ENCODE results near the gene DEAF1. TPM values are rescaled to one million over a fixed set of nuclear protein-coding genes. Genes with fewer than 3 reads are reported as not detected.
"Not testable (repeated sequence)": the region's sequence is repeated elsewhere in the genome, so short reads cannot be mapped to it uniquely, and the experiment has no call there.

Gene DEAF1
- total RNA-seq, 2 donors from 2014 or later = 55.3 to 77.1 TPM

DNA sequence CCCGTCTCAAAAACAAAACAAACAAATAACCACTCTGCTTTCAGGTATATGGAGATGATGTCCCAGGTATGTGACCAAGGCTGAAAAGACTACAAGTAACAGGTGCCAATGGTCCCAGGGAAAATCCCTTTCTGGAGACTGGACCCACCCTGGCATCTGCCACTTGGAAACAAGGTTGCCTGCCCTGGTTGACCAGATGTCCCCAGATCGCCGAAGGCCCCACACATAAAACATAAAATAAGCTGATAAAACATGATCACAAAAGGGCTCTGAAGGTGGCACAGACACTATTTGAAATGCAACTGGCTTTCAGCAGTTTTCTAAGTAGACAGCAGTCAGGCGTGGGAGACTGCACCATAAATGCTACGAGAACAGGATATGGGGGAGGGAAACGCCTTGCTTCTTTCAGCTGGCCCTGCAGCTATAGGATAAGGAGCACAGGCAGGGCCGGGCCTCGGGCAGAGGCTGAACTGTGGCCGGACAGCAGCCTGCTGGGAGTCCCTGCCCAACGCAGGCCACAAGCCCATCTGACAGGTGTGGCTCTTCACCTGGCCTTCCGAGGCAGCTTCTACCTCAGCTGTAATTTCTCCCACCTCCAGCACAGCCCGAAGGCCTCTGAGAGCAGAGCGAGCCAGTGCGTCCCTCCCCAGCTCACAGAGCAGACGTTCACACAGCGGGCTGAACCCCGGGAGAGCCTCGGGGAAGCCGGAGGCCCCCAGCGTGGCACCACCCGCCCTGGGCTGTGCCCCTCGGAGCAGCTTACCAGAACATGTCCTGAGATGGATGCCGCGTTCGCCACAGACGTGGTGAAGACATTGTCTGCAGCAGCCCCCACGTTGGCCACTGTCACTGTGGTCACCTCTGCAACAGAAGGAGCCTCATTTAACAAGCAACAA is 4.0 kb downstream of the DEAF1 start:
- Mint-ChIP-seq H3K27ac (peak overlapping the region; percentile 97), H3K36me3 (ENCODE audit: low read depth) (peaks cover 4% of the 10 kb centered on the region)
- ATAC-seq = no peak

DNA sequence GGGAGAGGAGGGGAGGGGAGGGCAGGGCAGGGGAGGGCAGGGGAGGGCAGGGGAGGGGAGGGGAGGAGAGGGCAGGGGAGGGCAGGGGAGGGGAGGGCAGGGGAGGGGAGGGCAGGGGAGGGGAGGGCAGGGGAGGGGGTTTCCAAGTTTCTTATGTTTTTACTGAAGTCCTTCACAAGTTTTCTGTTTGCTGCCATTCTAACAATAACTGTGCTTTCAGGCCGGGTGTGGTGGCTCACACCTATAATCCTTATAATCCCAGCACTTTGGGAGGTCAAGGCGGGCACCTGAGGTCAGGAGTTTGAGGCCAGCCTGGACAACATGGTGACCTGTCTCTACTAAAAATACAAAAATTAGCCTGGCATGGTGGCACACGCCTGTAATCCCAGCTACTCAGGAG is 4.8 kb downstream of the DEAF1 start:
- H3K36me3 Mint-ChIP-seq (ENCODE audit: low read depth); H3K9me3 ChIP-seq (ENCODE audit: control insufficient read depth, low read length, poor library complexity, severe bottlenecking); DNase-seq; H3K27me3 Mint-ChIP-seq; ATAC-seq: not testable (repeated sequence)
- Mint-ChIP-seq H3K4me3 (peak overlapping the region; percentile 63), H3K4me1 (peaks cover 26% of the 10 kb centered on the region), H3K27ac (peak overlapping the region; percentile 97)

More for the DNA sequence above, 4.0 kb downstream of the DEAF1 start:
- peaks cover 26% of the 10 kb centered on the region for H3K4me1 Mint-ChIP-seq
- H3K4me3 Mint-ChIP-seq = peak overlapping the region; percentile 63
- no peak for DNase-seq
- no peaks in the 10 kb centered on the region for H3K9me3 ChIP-seq (ENCODE audit: control insufficient read depth, low read length, poor library complexity, severe bottlenecking)
- H3K27me3 Mint-ChIP-seq = no peaks in the 10 kb centered on the region

DNA sequence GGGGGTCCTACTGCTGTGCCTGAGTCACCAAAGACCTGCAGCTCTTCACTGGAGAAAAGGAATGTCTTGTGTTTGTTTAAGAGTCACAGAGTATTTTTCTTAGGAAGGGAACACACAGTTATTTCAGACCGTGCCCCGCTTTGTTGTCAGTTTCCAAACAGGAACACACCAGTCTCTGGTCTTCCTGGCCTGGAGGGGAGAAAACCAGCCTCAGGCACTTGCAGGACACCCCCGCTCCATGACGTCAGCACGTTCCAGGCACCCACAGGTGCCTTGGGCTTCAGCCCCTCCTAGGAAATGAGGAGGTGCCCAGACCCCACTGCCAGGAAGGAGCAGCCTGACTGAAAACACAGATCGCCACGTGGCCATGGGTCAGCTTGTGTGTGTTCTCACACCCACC is 5.4 kb downstream of the DEAF1 start:
- H3K4me1 Mint-ChIP-seq = peaks cover 26% of the 10 kb centered on the region
- ATAC-seq (no peak), DNase-seq (no peak)
- H3K27me3 Mint-ChIP-seq = no peaks in the 10 kb centered on the region
- H3K4me3 Mint-ChIP-seq = no peak overlapping the region
- H3K27ac Mint-ChIP-seq = no peak overlapping the region
- peaks cover 4% of the 10 kb centered on the region for H3K36me3 Mint-ChIP-seq (ENCODE audit: low read depth)
- H3K9me3 ChIP-seq (ENCODE audit: control insufficient read depth, low read length, poor library complexity, severe bottlenecking) = no peaks in the 10 kb centered on the region

DNA sequence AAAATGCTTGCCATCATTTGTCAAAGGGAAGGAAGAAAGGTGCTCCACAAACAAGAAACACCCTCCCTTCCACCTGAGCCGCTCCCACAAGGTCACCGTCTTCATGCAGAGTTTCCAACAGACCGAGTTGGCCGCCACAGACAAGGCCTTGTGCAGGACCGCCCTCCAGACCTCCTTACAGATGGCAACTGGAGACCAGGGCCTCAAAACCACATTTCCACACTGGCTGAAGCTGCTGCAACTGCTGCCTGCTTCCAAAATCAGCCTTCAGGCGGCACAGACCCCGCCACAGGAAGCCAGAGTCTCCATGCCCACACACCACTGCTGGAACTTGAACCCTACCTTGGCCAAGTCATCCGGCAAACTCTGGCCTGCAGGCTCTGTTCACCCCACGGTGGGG is 6.3 kb downstream of the DEAF1 start:
- Mint-ChIP-seq H3K36me3 (ENCODE audit: low read depth) (peaks cover 7% of the 10 kb centered on the region), H3K27ac (no peak overlapping the region), H3K4me1 (peaks cover 25% of the 10 kb centered on the region), H3K27me3 (no peaks in the 10 kb centered on the region), H3K4me3 (no peak overlapping the region)
- H3K9me3 ChIP-seq (ENCODE audit: control insufficient read depth, low read length, poor library complexity, severe bottlenecking) = no peaks in the 10 kb centered on the region
- no peak for DNase-seq
- ATAC-seq = no peak

GRCh38 chr11:687751-688150 is 7.3 kb downstream of the DEAF1 start:
- Mint-ChIP-seq H3K27ac (no peak overlapping the region), H3K4me3 (no peak overlapping the region), H3K27me3 (no peaks in the 10 kb centered on the region), H3K4me1 (peaks cover 16% of the 10 kb centered on the region), H3K36me3 (ENCODE audit: low read depth) (peaks cover 8% of the 10 kb centered on the region)
- no peaks in the 10 kb centered on the region for H3K9me3 ChIP-seq (ENCODE audit: control insufficient read depth, low read length, poor library complexity, severe bottlenecking)
- DNase-seq (no peak), ATAC-seq (no peak)

GRCh38 chr11:686451-687243 is 8.4 kb downstream of the DEAF1 start:
- peak overlapping the region; percentile 61 for H3K27ac Mint-ChIP-seq
- ATAC-seq = no peak
- H3K4me3 Mint-ChIP-seq = no peak overlapping the region
- peaks cover 10% of the 10 kb centered on the region for H3K36me3 Mint-ChIP-seq (ENCODE audit: low read depth)
- peaks cover 6% of the 10 kb centered on the region for H3K4me1 Mint-ChIP-seq
- DNase-seq = no peak
- no peaks in the 10 kb centered on the region for H3K27me3 Mint-ChIP-seq
- no peaks in the 10 kb centered on the region for H3K9me3 ChIP-seq (ENCODE audit: control insufficient read depth, low read length, poor library complexity, severe bottlenecking)

GRCh38 chr11:680970-681369 is 14.1 kb downstream of the DEAF1 start:
- no peaks in the 10 kb centered on the region for H3K9me3 ChIP-seq (ENCODE audit: control insufficient read depth, low read length, poor library complexity, severe bottlenecking)
- ATAC-seq = no peak
- Mint-ChIP-seq H3K4me3 (no peak overlapping the region), H3K36me3 (ENCODE audit: low read depth) (peaks cover 8% of the 10 kb centered on the region), H3K27ac (peak overlapping the region; percentile 63), H3K4me1 (peaks cover 2% of the 10 kb centered on the region), H3K27me3 (no peaks in the 10 kb centered on the region)
- no peak for DNase-seq

- Mint-ChIP-seq H3K36me3 (ENCODE audit: low read depth) (peaks cover 8% of the 10 kb centered on the region), H3K27me3 (no peaks in the 10 kb centered on the region), H3K4me3 (no peak overlapping the region), H3K27ac (peak overlapping the region; percentile 63), H3K4me1 (peaks cover 2% of the 10 kb centered on the region)
- ATAC-seq (no peak), DNase-seq (no peak)
- no peaks in the 10 kb centered on the region for H3K9me3 ChIP-seq (ENCODE audit: control insufficient read depth, low read length, poor library complexity, severe bottlenecking)
Observed at GRCh38 chr11:680476-680875, 14.5 kb downstream of the DEAF1 start.

DNA sequence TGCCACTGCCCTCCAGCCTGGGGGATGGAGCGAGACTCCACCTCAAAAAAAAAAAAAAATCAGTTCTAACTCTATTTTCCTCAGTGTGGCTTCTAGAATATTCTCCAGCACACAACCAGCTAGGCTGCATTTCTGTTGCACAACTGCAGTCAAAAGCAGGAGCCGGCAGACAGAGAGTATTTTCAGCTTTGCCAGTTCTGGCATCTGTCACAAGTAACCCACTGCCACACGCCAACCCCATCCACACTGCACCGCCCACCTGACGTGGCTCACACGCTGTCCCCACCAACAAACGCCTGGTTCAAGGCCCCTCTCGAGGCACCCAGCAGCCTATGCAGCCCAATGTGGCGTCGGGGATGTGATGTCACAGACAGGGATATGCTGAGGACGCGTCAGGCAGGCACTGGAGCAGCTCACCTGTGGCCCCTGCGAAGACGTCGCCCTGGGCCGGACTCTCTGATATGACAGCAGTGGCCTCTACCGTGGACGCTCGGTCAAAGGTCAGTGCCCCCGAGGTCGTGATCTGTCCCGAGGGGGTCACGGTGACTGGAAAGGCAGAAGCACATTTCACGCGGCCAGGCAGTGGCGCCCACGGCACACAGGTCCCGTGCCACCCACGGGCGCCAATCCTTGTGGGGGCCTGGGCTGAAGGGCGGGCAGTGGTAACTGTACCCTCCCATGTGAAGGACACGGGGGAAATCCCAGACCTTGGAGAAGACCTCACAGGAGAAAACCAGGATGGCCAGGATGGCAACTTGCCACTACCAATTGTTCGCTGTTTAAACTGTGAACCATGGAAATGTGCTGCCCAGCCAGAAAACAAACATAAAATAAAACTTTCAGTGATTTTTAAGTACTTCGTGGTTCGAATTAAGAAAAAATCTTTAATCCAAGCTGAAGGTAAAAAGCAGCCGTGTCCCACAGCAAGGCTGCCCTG is 15.5 kb downstream of the DEAF1 start:
- Mint-ChIP-seq H3K27ac (no peak overlapping the region), H3K36me3 (ENCODE audit: low read depth) (peaks cover 8% of the 10 kb centered on the region), H3K4me3 (no peak overlapping the region), H3K4me1 (peaks cover 2% of the 10 kb centered on the region), H3K27me3 (no peaks in the 10 kb centered on the region)
- no peak for DNase-seq
- no peak for ATAC-seq
- H3K9me3 ChIP-seq (ENCODE audit: control insufficient read depth, low read length, poor library complexity, severe bottlenecking) = no peaks in the 10 kb centered on the region

GRCh38 chr11:678297-678696 is 16.7 kb downstream of the DEAF1 start:
- no peaks in the 10 kb centered on the region for H3K9me3 ChIP-seq (ENCODE audit: control insufficient read depth, low read length, poor library complexity, severe bottlenecking)
- peaks cover 2% of the 10 kb centered on the region for H3K4me1 Mint-ChIP-seq
- no peak overlapping the region for H3K27ac Mint-ChIP-seq
- DNase-seq (no peak), ATAC-seq (no peak)
- no peaks in the 10 kb centered on the region for H3K27me3 Mint-ChIP-seq
- peaks cover 10% of the 10 kb centered on the region for H3K36me3 Mint-ChIP-seq (ENCODE audit: low read depth)
- no peak overlapping the region for H3K4me3 Mint-ChIP-seq

GRCh38 chr11:674406-674805 is 20.6 kb downstream of the DEAF1 start:
- Mint-ChIP-seq H3K4me1 (peaks cover 4% of the 10 kb centered on the region), H3K36me3 (ENCODE audit: low read depth) (peaks cover 9% of the 10 kb centered on the region), H3K4me3 (no peak overlapping the region), H3K27me3 (no peaks in the 10 kb centered on the region), H3K27ac (no peak overlapping the region)
- no peak for DNase-seq
- ATAC-seq = no peak
- no peaks in the 10 kb centered on the region for H3K9me3 ChIP-seq (ENCODE audit: control insufficient read depth, low read length, poor library complexity, severe bottlenecking)

GRCh38 chr11:673866-674265 is 21.2 kb downstream of the DEAF1 start:
- H3K9me3 ChIP-seq (ENCODE audit: control insufficient read depth, low read length, poor library complexity, severe bottlenecking) = no peaks in the 10 kb centered on the region
- no peak for DNase-seq
- Mint-ChIP-seq H3K27me3 (no peaks in the 10 kb centered on the region), H3K27ac (no peak overlapping the region), H3K4me1 (peaks cover 4% of the 10 kb centered on the region), H3K36me3 (ENCODE audit: low read depth) (peaks cover 9% of the 10 kb centered on the region), H3K4me3 (no peak overlapping the region)
- ATAC-seq = no peak
